NCI-H2107 (cell line): ENCODE data around the gene ITGAE.
"Not testable (repeated sequence)": the region's sequence is repeated elsewhere in the genome, so short reads cannot be mapped to it uniquely, and the experiment has no call there.

ENCODE experiments used
- DNase-seq: peaks from one replicate; lab custom pipeline; 2025; lab: John Stamatoyannopoulos, UW

ITGAE gene, protein sequence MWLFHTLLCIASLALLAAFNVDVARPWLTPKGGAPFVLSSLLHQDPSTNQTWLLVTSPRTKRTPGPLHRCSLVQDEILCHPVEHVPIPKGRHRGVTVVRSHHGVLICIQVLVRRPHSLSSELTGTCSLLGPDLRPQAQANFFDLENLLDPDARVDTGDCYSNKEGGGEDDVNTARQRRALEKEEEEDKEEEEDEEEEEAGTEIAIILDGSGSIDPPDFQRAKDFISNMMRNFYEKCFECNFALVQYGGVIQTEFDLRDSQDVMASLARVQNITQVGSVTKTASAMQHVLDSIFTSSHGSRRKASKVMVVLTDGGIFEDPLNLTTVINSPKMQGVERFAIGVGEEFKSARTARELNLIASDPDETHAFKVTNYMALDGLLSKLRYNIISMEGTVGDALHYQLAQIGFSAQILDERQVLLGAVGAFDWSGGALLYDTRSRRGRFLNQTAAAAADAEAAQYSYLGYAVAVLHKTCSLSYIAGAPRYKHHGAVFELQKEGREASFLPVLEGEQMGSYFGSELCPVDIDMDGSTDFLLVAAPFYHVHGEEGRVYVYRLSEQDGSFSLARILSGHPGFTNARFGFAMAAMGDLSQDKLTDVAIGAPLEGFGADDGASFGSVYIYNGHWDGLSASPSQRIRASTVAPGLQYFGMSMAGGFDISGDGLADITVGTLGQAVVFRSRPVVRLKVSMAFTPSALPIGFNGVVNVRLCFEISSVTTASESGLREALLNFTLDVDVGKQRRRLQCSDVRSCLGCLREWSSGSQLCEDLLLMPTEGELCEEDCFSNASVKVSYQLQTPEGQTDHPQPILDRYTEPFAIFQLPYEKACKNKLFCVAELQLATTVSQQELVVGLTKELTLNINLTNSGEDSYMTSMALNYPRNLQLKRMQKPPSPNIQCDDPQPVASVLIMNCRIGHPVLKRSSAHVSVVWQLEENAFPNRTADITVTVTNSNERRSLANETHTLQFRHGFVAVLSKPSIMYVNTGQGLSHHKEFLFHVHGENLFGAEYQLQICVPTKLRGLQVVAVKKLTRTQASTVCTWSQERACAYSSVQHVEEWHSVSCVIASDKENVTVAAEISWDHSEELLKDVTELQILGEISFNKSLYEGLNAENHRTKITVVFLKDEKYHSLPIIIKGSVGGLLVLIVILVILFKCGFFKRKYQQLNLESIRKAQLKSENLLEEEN

GRCh38 chr17:3800362-3801271 lies at the start of gene ITGAE:
ITGAE (minus strand) TSS chr17:3801188; CDS start chr17:3801144, 44 bp downstream.
- DNase-seq: no peak

DNA sequence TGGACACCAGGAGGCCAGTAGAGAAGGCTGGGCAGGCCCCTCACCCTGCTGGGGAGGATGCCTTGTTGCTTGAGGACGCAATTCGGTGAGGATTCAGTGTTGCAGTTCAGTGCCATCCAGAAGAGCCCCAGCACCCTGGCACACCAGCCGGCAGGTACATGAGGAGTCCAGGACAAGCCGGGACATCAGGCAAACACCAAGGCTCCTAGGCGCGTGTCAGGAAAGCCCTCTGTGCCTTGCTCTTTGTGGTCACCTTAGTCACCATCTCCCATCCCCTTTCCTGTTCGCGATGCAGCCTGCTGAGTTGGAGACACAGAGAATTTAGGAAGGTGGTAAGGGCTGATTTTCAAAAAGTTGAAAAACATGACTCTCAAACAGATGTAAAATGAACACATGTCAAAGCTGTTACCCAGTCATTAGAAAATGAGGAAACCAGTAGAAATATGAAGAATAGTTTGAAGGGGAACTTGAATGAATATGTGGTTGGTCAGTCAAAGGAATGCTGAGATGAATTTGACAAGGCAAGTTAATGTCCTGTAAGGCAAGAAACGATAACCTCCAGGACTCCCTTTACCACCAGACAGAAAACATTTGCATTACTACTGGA lies 47.3 kb upstream of the ITGAE start:
- no peak for DNase-seq

DNA sequence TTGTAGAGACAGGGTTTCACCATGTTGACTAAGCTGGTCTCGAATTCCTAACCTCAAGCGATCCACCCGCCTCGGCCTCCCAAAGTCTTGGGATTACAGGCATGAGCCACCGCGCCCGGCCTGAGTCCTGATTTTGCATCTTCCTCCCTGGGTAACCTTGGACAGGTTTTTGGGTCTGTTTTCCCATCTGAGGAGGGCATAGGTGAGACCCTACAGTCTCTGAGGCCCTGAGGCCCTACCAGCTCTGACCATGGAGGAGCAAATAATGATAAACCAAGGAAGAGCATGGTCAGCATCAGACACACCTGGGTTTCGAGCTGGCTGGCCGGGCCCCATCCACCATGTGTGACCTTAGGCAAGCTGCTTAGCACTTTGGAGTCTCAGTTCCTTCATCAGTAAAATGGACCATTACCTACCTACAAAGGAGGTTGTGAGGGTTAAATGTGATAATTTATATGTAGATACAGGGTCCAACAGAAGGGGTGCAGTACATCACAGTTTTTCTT lies 46.2 kb upstream of the ITGAE start:
- DNase-seq: no peak

- DNase-seq: no peak
Measured at GRCh38 chr17:3846437-3847164, 45.6 kb upstream of the ITGAE start.

DNA sequence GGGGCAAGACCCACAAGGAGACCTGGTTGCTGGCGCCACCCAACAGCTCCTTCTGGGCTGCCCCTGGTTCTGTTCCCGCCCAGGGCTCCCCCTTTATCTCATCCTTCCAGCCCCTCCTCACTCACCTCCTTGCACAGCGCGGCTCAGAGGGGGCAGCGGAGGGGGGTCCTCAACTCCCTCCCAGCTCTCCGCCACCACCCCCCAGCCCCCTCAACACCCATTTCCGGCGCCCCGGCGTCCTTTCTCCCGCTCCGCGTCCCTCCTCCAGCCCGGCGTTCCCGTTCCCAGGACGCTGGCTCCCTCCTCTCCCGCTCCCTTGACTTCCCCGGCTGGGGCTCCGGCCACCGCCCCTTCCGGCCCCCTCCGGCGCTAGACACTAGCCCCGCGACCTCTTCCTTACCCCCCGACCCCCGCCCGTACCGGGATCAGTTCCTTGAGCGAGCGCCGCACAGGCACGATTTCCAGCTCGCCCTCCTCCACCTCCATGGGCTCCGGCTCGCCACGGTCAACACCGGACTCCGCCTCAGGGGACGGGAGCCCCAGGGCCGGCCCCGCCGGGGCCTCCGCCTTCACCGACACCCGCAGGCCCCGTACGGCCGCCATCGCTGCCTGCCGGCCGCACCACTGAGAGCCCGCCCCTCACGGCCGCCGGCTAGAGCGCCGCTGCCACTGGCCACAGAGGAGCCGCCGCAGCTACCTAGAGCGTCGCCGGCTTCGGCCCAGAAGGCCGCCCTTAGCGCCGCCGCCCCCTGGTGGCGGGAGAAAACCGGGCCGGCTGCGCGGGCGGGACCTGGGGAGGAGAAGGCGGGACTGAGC lies 44.8 kb upstream of the ITGAE start, which contains the start of gene NCBP3:
NCBP3 (minus strand) TSS at position 626 of the 816 bp plus-strand sequence; CDS start at position 603, 23 bp downstream.
- DNase-seq: peak; percentile 76

GRCh38 chr17:3845291-3845620 lies 44.3 kb upstream of the ITGAE start:
- DNase-seq: no peak

DNA sequence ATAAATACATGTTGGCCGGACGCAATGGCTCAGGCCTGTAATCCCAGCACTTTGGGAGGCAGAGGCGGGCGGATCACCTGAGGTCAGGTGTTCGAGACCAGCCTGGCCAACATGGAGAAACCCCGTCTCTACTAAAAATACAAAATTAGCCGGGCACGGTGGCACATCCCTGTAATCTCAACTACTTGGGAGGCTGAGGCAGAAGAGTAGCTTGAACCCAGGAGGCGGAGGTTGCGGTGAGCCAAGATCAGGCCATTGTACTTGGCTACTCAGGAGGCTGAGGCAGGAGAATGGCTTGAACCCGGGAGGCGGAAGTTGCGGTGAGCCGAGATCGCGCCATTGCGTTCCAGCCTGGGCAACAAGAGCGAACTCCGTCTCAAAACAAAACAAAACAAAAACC lies 43.6 kb upstream of the ITGAE start:
- not testable (repeated sequence) for DNase-seq

- no peak for DNase-seq
Measured at GRCh38 chr17:3843935-3844516, 43.0 kb upstream of the ITGAE start.

- DNase-seq: no peak
Measured at GRCh38 chr17:3838206-3838605, 37.2 kb upstream of the ITGAE start.

DNA sequence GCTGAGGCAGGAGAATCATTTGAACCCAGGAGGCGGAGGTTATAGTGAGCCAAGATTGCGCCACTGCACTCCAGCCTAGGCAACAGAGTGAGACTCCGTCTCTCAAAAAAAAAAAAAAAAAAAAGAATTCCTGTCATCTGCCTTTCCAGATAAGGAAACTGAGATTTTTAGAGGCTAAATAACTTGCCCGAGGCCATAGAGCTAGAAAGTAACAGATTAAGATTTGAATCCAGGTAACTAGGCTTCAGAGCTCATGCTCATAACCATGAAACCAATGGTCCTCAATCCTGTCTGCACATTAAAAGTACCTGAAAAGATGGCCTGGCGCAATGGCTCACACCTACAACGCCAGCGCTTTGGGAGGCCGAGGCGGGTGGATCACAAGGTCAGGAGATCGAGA lies 35.6 kb upstream of the ITGAE start:
- no peak for DNase-seq

GRCh38 chr17:3835410-3836229 lies 34.6 kb upstream of the ITGAE start:
- no peak for DNase-seq

GRCh38 chr17:3834811-3835210 lies 33.8 kb upstream of the ITGAE start:
- DNase-seq: no peak

DNA sequence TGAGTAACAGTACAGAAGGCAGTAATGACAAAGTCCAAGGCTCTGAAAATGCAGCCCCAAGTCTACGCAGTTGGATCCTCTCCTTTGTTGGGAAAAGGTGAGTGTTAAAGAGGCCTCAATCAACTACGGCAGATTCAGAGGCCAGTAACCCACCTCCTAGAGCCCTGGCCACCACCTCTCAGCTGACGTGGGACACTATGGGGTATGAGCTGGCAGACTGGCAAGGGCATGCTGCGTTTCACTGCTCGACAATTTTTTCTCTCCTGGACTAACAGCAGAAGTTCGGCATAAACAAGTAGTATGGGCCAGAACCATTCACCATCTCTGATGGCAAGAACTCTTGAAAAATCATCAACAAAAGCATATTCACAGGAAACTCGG lies 27.9 kb upstream of the ITGAE start:
- DNase-seq: no peak

GRCh38 chr17:3828151-3828851 lies 27.3 kb upstream of the ITGAE start:
- DNase-seq: no peak

- DNase-seq: no peak
Measured at GRCh38 chr17:3827124-3827773, 26.3 kb upstream of the ITGAE start.

- DNase-seq: no peak
Measured at GRCh38 chr17:3826191-3826590, 25.2 kb upstream of the ITGAE start.

- DNase-seq: no peak
Measured at GRCh38 chr17:3821101-3821500, 20.1 kb upstream of the ITGAE start.
